Measurements from ENCODE around the gene MAPK11.

The MAPK11 gene

GRCh38 chr22:50228366-50228765 lies 41.8 kb downstream of the MAPK11 start:
- H3K27ac ChIP-seq (ENCODE audit: low read length) = no peak overlapping the region
- ATAC-seq (ENCODE audit: insufficient read depth, low read depth) (no peak), DNase-seq (no peak)
- no peaks in the 10 kb centered on the region for H3K9me3 ChIP-seq (ENCODE audit: insufficient read depth, low read length, severe bottlenecking)
- H3K4me1 ChIP-seq (ENCODE audit: insufficient read depth, low read length) = no peaks in the 10 kb centered on the region
- no peak overlapping the region for H3K9ac ChIP-seq (ENCODE audit: low read depth, low read length)
- no peak overlapping the region for H2AFZ ChIP-seq (ENCODE audit: low read depth, low read length)
- TF ChIP-seq, protein P1, sequence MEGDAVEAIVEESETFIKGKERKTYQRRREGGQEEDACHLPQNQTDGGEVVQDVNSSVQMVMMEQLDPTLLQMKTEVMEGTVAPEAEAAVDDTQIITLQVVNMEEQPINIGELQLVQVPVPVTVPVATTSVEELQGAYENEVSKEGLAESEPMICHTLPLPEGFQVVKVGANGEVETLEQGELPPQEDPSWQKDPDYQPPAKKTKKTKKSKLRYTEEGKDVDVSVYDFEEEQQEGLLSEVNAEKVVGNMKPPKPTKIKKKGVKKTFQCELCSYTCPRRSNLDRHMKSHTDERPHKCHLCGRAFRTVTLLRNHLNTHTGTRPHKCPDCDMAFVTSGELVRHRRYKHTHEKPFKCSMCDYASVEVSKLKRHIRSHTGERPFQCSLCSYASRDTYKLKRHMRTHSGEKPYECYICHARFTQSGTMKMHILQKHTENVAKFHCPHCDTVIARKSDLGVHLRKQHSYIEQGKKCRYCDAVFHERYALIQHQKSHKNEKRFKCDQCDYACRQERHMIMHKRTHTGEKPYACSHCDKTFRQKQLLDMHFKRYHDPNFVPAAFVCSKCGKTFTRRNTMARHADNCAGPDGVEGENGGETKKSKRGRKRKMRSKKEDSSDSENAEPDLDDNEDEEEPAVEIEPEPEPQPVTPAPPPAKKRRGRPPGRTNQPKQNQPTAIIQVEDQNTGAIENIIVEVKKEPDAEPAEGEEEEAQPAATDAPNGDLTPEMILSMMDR (IDR thresholded peaks at IDR 0.05; ENCODE audit: borderline replicate concordance, extremely low read depth, low read length, poor library complexity, severe bottlenecking) = no peak
- no peak for TF ChIP-seq EZH2 (IDR thresholded peaks at IDR 0.05; ENCODE audit: borderline replicate concordance, low read depth, low read length, severe bottlenecking)
- peaks cover 12% of the 10 kb centered on the region; the same call in 1 of the 2 replicates for H3K79me2 ChIP-seq (ENCODE audit: insufficient read depth, low read length)
- no peaks in the 10 kb centered on the region for H3K27me3 ChIP-seq (ENCODE audit: insufficient read depth, low read length, poor library complexity)
- H3K4me3 ChIP-seq (ENCODE audit: low read depth in 1 of 2, low read length in 2 of 2) = no peak overlapping the region
- H3K4me2 ChIP-seq (ENCODE audit: insufficient read depth, low read length) = no peak overlapping the region
- H3K36me3 ChIP-seq (ENCODE audit: insufficient read depth, low read length) = peaks cover 55% of the 10 kb centered on the region
- H4K20me1 ChIP-seq (ENCODE audit: insufficient read depth, low read length) = peaks cover 25% of the 10 kb centered on the region

GRCh38 chr22:50227579-50228215 lies 42.5 kb downstream of the MAPK11 start:
- Histone ChIP-seq H3K36me3 (ENCODE audit: insufficient read depth, low read length) (peaks cover 59% of the 10 kb centered on the region), H3K79me2 (ENCODE audit: insufficient read depth, low read length) (peaks cover 12% of the 10 kb centered on the region; the same call in 1 of the 2 replicates), H4K20me1 (ENCODE audit: insufficient read depth, low read length) (peaks cover 26% of the 10 kb centered on the region), H3K4me1 (ENCODE audit: insufficient read depth, low read length) (no peaks in the 10 kb centered on the region), H3K9me3 (ENCODE audit: insufficient read depth, low read length, severe bottlenecking) (no peaks in the 10 kb centered on the region), H3K9ac (ENCODE audit: low read depth, low read length) (no peak overlapping the region), H3K27ac (ENCODE audit: low read length) (no peak overlapping the region), H2AFZ (ENCODE audit: low read depth, low read length) (no peak overlapping the region), H3K27me3 (ENCODE audit: insufficient read depth, low read length, poor library complexity) (no peaks in the 10 kb centered on the region), H3K4me2 (ENCODE audit: insufficient read depth, low read length) (no peak overlapping the region), H3K4me3 (ENCODE audit: low read depth in 1 of 2, low read length in 2 of 2) (no peak overlapping the region)
- ATAC-seq (ENCODE audit: insufficient read depth, low read depth) (no peak), DNase-seq (no peak)
- no peak for TF ChIP-seq EZH2 (IDR thresholded peaks at IDR 0.05; ENCODE audit: borderline replicate concordance, low read depth, low read length, severe bottlenecking)
- TF ChIP-seq, protein P1 (IDR thresholded peaks at IDR 0.05; ENCODE audit: borderline replicate concordance, extremely low read depth, low read length, poor library complexity, severe bottlenecking) = no peak

DNA sequence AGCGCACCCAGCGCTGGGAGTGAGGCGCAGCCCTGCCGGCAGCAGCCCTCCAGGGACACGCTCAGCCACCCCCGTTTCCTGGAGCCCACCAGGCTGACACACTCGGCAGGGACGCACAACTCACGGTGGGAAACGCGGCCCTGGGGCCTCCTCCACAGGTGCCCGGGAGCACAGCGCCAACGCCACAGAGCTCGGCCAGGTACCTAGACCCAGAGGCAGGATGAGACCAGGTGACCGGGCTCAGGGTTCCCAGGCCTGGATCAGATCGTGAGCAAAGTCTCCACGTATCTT lies 43.4 kb downstream of the MAPK11 start:
- no peak for TF ChIP-seq EZH2 (IDR thresholded peaks at IDR 0.05; ENCODE audit: borderline replicate concordance, low read depth, low read length, severe bottlenecking)
- TF ChIP-seq, protein P1 (IDR thresholded peaks at IDR 0.05; ENCODE audit: borderline replicate concordance, extremely low read depth, low read length, poor library complexity, severe bottlenecking) = no peak
- no peak overlapping the region for H3K4me2 ChIP-seq (ENCODE audit: insufficient read depth, low read length)

More for the DNA sequence above, 43.4 kb downstream of the MAPK11 start:
- Histone ChIP-seq H2AFZ (ENCODE audit: low read depth, low read length) (no peak overlapping the region), H3K9ac (ENCODE audit: low read depth, low read length) (no peak overlapping the region), H3K79me2 (ENCODE audit: insufficient read depth, low read length) (peaks cover 12% of the 10 kb centered on the region; the same call in 1 of the 2 replicates), H3K4me1 (ENCODE audit: insufficient read depth, low read length) (no peaks in the 10 kb centered on the region), H3K9me3 (ENCODE audit: insufficient read depth, low read length, severe bottlenecking) (no peaks in the 10 kb centered on the region), H3K27ac (ENCODE audit: low read length) (no peak overlapping the region), H4K20me1 (ENCODE audit: insufficient read depth, low read length) (peaks cover 33% of the 10 kb centered on the region), H3K4me3 (ENCODE audit: low read depth in 1 of 2, low read length in 2 of 2) (no peak overlapping the region), H3K36me3 (ENCODE audit: insufficient read depth, low read length) (peaks cover 68% of the 10 kb centered on the region), H3K27me3 (ENCODE audit: insufficient read depth, low read length, poor library complexity) (no peaks in the 10 kb centered on the region)
- DNase-seq (no peak), ATAC-seq (ENCODE audit: insufficient read depth, low read depth) (no peak)

All from DND-41 (cell line).